Smooth muscle cell (in vitro differentiated cells): Measurements from ENCODE around the gene CPHXL2. TPM values are rescaled to one million over a fixed set of nuclear protein-coding genes. Genes with fewer than 3 reads are reported as not detected.
A peak's percentile ranks its signal among the peaks of the same experiment; 100 is the strongest.

ENCODE experiments used
- DNase-seq: peaks from one replicate; lab custom pipeline; 2025; ENCODE audit not compliant: unreplicated experiment; lab: John Stamatoyannopoulos, UW
- H2AFZ ChIP-seq: fragments of 200-600 bp; sonication (generic); 2 replicates; pipeline ENCODE4 v1.6.0; 2016; ENCODE audit warnings: antibody characterized with exemption, low read depth, mild to moderate bottlenecking
- H3F3A ChIP-seq: fragments of 200-600 bp; sonication (generic); 2 replicates; pipeline ENCODE4 v1.6.0; 2017; ENCODE audit warnings: antibody characterized with exemption, low read depth
- H3K27ac ChIP-seq: fragments of 200-600 bp; sonication (generic); 2 replicates; pipeline ENCODE4 v1.5.1; 2016; ENCODE audit warnings: low read depth, mild to moderate bottlenecking
- H3K27me3 ChIP-seq: fragments of 200-600 bp; sonication (generic); 2 replicates; pipeline ENCODE4 v1.6.1; 2016; ENCODE audit warnings: low read depth, mild to moderate bottlenecking
- H3K36me3 ChIP-seq: fragments of 200-600 bp; sonication (generic); 2 replicates; pipeline ENCODE4 v1.5.1; 2016; ENCODE audit warnings: low read depth
- H3K4me1 ChIP-seq: fragments of 200-600 bp; sonication (generic); 2 replicates; pipeline ENCODE4 v1.5.1; 2016; ENCODE audit warnings: low read depth
- H3K4me2 ChIP-seq: fragments of 200-600 bp; sonication (generic); 2 replicates; pipeline ENCODE4 v1.6.0; 2016; ENCODE audit warnings: mild to moderate bottlenecking
- H3K4me3 ChIP-seq: fragments of 200-600 bp; sonication (generic); 2 replicates; pipeline ENCODE4 v1.5.1; 2016; ENCODE audit warnings: mild to moderate bottlenecking
- H3K79me2 ChIP-seq: fragments of 200-600 bp; sonication (generic); 2 replicates; pipeline ENCODE4 v1.6.0; 2016; ENCODE audit warnings: low read depth, mild to moderate bottlenecking
- H3K9ac ChIP-seq: fragments of 200-600 bp; sonication (generic); 2 replicates; pipeline ENCODE4 v1.6.0; 2016; ENCODE audit warnings: low read depth
- H3K9me3 ChIP-seq: fragments of 200-600 bp; sonication (generic); replicated peaks from 2 replicates; pipeline ENCODE4 v1.5.1; 2016; ENCODE audit warnings: low read depth
- H4K20me1 ChIP-seq: fragments of 200-600 bp; sonication (generic); 2 replicates; pipeline ENCODE4 v1.6.0; 2016; ENCODE audit warnings: low read depth
- CTCF ChIP-seq: fragments of 200-600 bp; sonication (generic); IDR thresholded peaks from 2 replicates; pipeline ENCODE4 v1.5.1; 2017; ENCODE audit warnings: borderline replicate concordance, mild to moderate bottlenecking, antibody characterized with exemption; ENCODE audit not compliant: insufficient read depth, poor library complexity, severe bottlenecking
- WGBS: methylation state at CpG from one replicate; pipeline ENCODE4 v1.1.7; 2016; ENCODE audit warnings: low lambda C conversion rate; 5-methylcytosine and 5-hydroxymethylcytosine counted together
- polyA plus RNA-seq: library from polyadenylated mRNA; unstranded; fragments of >200 nt; fragmentation: Nextera tagmentation; extraction: Ambion mirVana; gene quantifications from 2 replicates; pipeline ENCODE4 v1.2.1, GENCODE V29; 2016
- total RNA-seq: library from RNA; depleted of rRNA; stranded (reverse); fragments of >200 nt; gene quantifications from 2 replicates; pipeline ENCODE4 v1.2.3, GENCODE V29; 2014

CPHXL2 gene
- total and polyA plus RNA-seq, 2 experiments from 2014 or later: not detected

GRCh38 chr16:75624921-75625334 is 51.9 kb downstream of the CPHXL2 start:
- Histone ChIP-seq H3K9ac (no peak overlapping the region), H3K4me3 (no peak overlapping the region), H3K79me2 (peaks cover 10% of the 10 kb centered on the region), H3K4me2 (peak overlapping the region; percentile 6), H3K27ac (peak overlapping the region; percentile 71), H4K20me1 (no peaks in the 10 kb centered on the region), H3K9me3 (no peaks in the 10 kb centered on the region), H3K36me3 (peaks cover 7% of the 10 kb centered on the region), H3F3A (peaks cover 34% of the 10 kb centered on the region), H3K4me1 (peaks cover 10% of the 10 kb centered on the region), H3K27me3 (no peaks in the 10 kb centered on the region), H2AFZ (no peak overlapping the region)
- DNase-seq: no peak
- 18% methylated on average over 4 of the region's 4 CpGs for WGBS
- TF ChIP-seq CTCF: no peak

- Histone ChIP-seq H4K20me1 (no peaks in the 10 kb centered on the region), H3K9me3 (no peaks in the 10 kb centered on the region), H3K79me2 (peaks cover 10% of the 10 kb centered on the region), H3K36me3 (peaks cover 7% of the 10 kb centered on the region), H3K27me3 (no peaks in the 10 kb centered on the region), H3K4me3 (peak within 1 kb of the TSS; percentile 73), H3K27ac (peak within 1 kb of the TSS; percentile 84), H3K4me2 (peak within 1 kb of the TSS; percentile 90), H3K4me1 (peaks cover 10% of the 10 kb centered on the region), H3K9ac (peak within 1 kb of the TSS; percentile 89), H2AFZ (peak within 1 kb of the TSS; percentile 61), H3F3A (peaks cover 30% of the 10 kb centered on the region)
- TF ChIP-seq CTCF: no peak
- peak; percentile 84 for DNase-seq
- WGBS: 3% methylated on average over 62 of the region's 62 CpGs
Observed at GRCh38 chr16:75622761-75623605, 53.8 kb downstream of the CPHXL2 start, which contains the start of gene ADAT1. TSS of gene ADAT1 (minus strand) at chr16:75623281. CDS start at chr16:75620799, 2,482 bp downstream.

GRCh38 chr16:75621170-75621477 is 55.7 kb downstream of the CPHXL2 start:
- no peak overlapping the region for H3K4me3 ChIP-seq
- H3K4me2 ChIP-seq: peak overlapping the region; percentile 90
- no peak for DNase-seq
- no peak overlapping the region for H3K27ac ChIP-seq
- no peak overlapping the region for H3K9ac ChIP-seq
- no peaks in the 10 kb centered on the region for H3K9me3 ChIP-seq
- H2AFZ ChIP-seq: no peak overlapping the region
- TF ChIP-seq CTCF: peak; percentile 54
- no peaks in the 10 kb centered on the region for H4K20me1 ChIP-seq
- peaks cover 10% of the 10 kb centered on the region for H3K4me1 ChIP-seq
- peaks cover 10% of the 10 kb centered on the region for H3K79me2 ChIP-seq
- peaks cover 15% of the 10 kb centered on the region for H3F3A ChIP-seq
- no peaks in the 10 kb centered on the region for H3K27me3 ChIP-seq
- no peaks in the 10 kb centered on the region for H3K36me3 ChIP-seq
- 5% methylated on average over 2 of the region's 2 CpGs for WGBS
